SK-N-SH (cell line): ENCODE measurements around the gene U2AF1L4.

Experiments
- CHD2 ChIP-seq: fragments of 150-350 bp; IDR thresholded peaks from 2 replicates; pipeline ENCODE4 v1.6.1; 2018; ENCODE audit warnings: low read length; ENCODE audit not compliant: partially characterized antibody
- MXI1 ChIP-seq: IDR thresholded peaks from 2 replicates; pipeline ENCODE4 v1.6.1; 2012; ENCODE audit warnings: mild to moderate bottlenecking, low read depth, low read length, improper control_type of control experiment
- TF ChIP-seq, protein P1 (sequence below): fragments of 150-350 bp; IDR thresholded peaks from 2 replicates; pipeline ENCODE4 v1.6.1; 2017; ENCODE audit warnings: antibody characterized with exemption, low read length, low read depth, borderline replicate concordance
- TF ChIP-seq, protein P2 (sequence below): fragments of 200-600 bp; sonication (generic); IDR thresholded peaks from 2 replicates; pipeline ENCODE4 v1.6.1; 2017; ENCODE audit warnings: antibody characterized with exemption, mild to moderate bottlenecking, moderate library complexity
- TF ChIP-seq, protein P3 (sequence below): IDR thresholded peaks from 2 replicates; pipeline ENCODE4 v1.6.1; 2012; ENCODE audit warnings: mild to moderate bottlenecking, low read depth, low read length, moderate library complexity
- TF ChIP-seq, protein P4 (sequence below): IDR thresholded peaks from 2 replicates; pipeline ENCODE4 v1.4.0; 2012; ENCODE audit warnings: low read depth

DNA sequence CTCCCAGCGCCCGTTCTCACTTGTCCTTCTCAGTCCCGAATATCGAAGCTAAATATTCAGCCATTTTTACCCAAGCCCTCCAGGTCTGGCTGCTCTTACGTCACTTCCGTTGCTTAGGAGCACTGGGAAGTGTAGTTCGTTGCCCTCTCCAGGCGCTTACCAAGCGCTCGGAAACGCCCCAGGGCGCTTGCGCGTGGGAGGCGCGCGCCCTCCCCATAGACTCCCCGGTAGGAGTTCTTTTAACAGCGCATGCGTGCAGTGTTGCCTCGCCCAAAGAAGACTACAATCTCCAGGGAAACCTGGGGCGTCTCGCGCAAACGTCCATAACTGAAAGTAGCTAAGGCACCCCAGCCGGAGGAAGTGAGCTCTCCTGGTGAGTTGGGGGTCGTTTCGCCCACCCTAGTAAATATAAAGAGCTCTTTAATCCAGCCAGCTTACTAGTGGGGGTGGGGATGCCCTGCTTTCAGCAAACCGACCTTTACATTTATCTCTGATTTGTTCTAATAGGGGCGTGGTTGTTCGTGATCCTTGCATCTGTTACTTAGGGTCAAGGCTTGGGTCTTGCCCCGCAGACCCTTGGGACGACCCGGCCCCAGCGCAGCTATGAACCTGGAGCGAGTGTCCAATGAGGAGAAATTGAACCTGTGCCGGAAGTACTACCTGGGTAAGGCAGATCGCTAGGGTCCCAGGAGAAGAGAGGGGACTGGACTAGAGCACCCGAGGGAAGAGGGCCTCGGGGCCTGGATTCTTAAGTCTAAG, at the start of gene U2AF1L4, which contains the start of gene PSENEN:
- TF ChIP-seq, protein P1, sequence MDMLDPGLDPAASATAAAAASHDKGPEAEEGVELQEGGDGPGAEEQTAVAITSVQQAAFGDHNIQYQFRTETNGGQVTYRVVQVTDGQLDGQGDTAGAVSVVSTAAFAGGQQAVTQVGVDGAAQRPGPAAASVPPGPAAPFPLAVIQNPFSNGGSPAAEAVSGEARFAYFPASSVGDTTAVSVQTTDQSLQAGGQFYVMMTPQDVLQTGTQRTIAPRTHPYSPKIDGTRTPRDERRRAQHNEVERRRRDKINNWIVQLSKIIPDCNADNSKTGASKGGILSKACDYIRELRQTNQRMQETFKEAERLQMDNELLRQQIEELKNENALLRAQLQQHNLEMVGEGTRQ, result no peak
- TF ChIP-seq, protein P2, sequence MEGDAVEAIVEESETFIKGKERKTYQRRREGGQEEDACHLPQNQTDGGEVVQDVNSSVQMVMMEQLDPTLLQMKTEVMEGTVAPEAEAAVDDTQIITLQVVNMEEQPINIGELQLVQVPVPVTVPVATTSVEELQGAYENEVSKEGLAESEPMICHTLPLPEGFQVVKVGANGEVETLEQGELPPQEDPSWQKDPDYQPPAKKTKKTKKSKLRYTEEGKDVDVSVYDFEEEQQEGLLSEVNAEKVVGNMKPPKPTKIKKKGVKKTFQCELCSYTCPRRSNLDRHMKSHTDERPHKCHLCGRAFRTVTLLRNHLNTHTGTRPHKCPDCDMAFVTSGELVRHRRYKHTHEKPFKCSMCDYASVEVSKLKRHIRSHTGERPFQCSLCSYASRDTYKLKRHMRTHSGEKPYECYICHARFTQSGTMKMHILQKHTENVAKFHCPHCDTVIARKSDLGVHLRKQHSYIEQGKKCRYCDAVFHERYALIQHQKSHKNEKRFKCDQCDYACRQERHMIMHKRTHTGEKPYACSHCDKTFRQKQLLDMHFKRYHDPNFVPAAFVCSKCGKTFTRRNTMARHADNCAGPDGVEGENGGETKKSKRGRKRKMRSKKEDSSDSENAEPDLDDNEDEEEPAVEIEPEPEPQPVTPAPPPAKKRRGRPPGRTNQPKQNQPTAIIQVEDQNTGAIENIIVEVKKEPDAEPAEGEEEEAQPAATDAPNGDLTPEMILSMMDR, result no peak
- TF ChIP-seq MXI1 (peak; percentile 55), CHD2 (peak; percentile 96)
- TF ChIP-seq, protein P3, sequence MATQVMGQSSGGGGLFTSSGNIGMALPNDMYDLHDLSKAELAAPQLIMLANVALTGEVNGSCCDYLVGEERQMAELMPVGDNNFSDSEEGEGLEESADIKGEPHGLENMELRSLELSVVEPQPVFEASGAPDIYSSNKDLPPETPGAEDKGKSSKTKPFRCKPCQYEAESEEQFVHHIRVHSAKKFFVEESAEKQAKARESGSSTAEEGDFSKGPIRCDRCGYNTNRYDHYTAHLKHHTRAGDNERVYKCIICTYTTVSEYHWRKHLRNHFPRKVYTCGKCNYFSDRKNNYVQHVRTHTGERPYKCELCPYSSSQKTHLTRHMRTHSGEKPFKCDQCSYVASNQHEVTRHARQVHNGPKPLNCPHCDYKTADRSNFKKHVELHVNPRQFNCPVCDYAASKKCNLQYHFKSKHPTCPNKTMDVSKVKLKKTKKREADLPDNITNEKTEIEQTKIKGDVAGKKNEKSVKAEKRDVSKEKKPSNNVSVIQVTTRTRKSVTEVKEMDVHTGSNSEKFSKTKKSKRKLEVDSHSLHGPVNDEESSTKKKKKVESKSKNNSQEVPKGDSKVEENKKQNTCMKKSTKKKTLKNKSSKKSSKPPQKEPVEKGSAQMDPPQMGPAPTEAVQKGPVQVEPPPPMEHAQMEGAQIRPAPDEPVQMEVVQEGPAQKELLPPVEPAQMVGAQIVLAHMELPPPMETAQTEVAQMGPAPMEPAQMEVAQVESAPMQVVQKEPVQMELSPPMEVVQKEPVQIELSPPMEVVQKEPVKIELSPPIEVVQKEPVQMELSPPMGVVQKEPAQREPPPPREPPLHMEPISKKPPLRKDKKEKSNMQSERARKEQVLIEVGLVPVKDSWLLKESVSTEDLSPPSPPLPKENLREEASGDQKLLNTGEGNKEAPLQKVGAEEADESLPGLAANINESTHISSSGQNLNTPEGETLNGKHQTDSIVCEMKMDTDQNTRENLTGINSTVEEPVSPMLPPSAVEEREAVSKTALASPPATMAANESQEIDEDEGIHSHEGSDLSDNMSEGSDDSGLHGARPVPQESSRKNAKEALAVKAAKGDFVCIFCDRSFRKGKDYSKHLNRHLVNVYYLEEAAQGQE, result no peak
- TF ChIP-seq, protein P4, sequence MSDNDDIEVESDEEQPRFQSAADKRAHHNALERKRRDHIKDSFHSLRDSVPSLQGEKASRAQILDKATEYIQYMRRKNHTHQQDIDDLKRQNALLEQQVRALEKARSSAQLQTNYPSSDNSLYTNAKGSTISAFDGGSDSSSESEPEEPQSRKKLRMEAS, result no peak
